Anterior cingulate cortex (tissue), 58 donors: ENCODE results near the gene CTNNBIP1.

Experiments used
- DNase-seq, 58 donors: peaks; one replicate each; lab custom pipeline; 2025; lab: John Stamatoyannopoulos, UW

CTNNBIP1 gene

DNA sequence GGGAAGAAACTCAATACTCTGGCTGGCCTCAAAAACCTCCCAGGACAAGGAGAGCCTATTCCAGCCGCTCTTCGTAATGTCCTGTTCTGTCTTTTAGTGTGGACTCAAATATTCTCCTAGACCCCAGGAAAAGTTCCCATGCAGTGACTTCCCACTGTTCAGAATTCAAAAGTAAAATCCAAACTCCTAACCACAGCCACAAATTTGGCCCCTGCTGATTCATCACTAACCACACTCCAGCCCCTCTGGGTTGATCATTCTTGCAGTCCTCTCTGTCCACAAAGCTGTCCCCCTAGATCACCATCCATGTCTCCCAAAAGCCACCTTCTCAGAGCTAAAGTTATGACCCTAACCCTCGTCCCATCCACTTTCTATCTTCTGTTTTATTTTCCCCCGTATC is 5.1 kb downstream of the CTNNBIP1 start:
- no peak for DNase-seq

DNA sequence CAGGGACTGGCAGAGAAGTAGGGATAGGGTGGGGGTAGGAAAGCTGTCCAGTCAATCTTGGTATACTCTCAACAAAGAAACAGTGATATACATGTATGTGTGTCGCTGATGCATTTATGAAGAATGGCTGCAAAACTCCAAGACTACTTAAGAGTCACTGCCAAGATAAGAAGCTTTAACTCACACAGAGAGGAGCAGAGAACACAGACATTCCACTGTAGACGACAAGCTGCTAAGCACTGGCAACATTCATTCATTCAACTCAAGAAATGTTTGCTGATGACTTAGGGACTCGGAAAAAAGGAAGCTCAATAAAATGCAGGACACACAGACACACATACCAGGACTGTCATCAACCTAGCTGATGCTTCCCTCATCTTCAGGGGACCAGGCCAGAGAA is 5.5 kb downstream of the CTNNBIP1 start:
- DNase-seq, result no peak

DNA sequence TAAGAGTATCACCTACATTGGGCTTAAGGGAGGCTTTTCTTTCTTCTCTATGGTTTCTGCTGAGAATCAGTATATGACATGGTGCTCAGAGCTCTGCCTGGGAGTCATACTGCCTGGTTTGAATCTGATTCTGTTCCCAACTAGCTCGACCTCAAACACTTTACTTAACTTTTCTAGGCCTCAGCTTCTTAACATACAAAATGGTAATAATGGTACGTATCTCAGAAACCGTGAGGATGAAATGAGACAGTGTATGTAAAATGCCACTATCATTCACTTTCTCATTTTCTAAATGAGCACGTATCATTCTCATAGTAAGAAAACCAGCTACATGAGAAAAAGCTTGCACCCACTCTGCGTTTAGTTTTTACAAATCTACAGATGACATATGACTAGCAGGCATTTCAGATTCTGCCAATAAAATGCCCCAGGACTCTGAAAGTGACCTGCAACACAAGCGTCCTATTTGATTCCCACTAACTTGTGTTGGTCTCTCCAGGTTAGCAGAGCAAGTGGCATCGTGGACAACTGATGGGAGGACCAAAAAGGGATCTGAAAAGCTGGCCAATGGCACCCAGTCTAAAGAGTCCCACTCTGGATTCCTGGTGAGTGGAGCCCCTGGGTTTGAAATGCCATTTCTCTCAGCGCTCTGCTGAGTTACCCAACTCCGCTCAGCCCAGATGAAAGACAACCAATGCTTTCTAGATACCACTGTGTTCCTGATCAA is 6.1 kb downstream of the CTNNBIP1 start:
- DNase-seq, result no peak

DNA sequence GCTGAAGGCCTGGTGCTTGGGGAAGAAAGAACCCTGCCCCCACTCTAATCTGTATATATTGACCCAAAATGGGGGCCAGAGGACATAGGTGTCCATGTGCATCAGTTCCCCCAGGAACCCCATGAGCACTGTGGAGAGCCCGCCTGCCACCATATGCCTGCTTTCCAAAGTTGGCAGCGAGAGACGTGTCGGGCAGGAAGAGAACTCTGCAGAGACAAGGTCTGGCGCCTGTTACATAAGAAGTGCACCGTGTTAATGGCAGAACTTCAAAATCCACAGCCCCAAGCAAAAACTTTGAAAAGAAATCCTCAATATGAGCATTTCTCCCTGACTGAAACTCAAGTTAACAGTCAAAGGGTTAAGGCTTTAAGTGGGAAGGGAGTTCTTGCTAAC is 8.0 kb downstream of the CTNNBIP1 start:
- peak in 19 of 58 donors; percentile 8 to 60 (median 36) for DNase-seq

DNA sequence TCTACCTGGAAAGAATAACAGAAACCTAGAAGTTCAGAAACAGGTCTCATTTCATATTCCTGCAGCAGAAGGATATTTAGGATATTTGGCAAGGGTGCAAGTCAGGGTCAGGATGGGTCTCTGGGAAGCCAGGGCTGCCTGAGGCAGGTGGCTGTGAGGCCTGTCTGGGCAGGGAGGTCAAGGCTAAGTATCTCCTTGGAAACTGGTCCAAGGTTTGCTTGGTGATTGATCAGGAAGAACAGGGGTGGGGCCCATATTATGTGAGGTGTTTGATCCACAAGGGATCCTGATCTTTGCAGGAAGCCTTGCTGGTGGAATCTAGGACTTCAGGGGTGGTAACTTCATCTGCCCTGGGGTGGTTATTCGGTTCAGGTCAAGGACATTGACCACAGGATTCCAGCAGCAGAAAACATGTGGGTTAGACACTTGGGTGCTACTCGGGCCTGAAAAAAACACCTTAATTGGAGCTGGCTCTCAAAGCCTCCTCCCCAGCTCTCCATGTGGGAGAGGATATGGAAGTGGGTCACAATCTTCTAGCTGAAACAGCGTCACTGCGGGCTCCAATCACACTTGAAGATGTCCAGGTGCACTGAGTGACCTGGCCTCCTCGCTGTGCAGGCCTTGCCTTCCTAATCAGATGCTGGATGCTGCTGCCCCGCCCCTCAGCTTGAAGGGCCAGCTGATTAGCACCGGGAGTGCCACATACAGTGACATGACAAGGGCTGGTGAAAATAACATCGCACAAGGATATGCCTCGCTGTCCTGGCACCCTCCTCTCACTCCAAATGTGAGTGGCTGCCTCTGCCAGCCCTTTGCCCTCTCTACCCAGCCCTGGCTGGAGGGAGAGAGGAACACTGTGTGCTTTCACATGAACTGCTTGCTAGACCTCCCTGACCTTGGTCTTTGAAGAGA is 8.7 kb downstream of the CTNNBIP1 start:
- peak in 5 of 58 donors; percentile 11 to 60 (median 42) for DNase-seq

DNA sequence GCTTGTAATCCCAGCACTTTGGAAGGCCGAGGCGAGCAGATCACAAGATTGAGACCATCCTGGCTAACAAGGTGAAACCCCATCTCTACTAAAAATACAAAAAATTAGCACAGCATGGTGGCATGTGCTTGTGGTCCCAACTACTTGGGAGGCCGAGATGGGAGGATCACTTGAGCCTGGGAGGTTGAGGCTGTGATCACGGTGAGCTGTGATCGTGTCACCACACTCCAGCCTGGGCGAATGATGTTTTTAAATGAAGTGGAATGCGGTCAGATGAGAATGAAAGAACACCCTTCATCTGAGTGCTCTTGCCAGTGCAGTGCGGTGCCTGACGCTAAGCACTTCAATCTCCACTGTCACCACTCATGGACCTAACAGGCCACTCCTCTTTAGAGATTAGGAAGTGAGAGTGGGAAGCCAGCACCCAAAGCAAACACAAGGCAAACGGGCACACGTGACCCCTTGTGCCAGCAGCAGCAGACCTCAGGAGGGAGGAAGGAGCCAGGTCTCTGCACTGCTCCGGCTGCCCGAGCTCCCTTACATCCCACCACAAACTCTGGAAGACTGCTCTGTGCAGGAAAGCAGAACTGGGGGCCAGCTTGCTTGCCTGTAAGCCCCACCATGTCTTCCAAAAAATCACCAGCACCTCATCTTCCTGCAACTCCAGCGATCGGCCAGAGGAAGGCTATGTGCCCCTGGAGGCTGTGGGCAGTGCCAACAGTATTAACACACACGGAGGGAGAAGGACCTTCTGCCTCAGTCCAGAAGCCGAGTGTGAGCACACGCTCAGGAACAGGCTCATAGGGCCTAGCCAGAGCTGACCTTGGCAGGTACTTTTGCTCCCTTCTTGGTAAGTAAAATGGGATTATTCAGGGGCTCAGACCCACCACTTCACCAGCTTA is 9.7 kb downstream of the CTNNBIP1 start:
- DNase-seq, result peak in 43 of 58 donors; percentile 15 to 74 (median 44)

DNA sequence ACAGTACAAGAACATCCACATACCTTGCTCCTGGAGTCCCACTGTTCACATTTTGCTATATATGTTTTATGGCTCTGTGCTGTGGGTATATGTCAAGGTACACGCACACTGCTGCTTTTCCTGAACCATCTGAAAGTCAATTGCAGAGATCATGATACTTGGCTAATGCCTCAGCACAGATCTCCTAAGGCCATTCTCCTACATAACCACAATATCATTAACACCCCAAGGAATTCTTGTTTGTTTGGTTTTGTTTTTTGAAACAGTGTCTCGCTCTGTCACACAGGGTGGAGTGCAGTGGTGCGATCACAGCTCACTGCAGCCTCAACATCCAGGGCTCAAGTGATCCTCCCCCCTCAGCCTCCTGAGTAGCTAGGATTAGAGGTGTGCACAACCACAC is 16.0 kb downstream of the CTNNBIP1 start:
- DNase-seq, result no peak

DNA sequence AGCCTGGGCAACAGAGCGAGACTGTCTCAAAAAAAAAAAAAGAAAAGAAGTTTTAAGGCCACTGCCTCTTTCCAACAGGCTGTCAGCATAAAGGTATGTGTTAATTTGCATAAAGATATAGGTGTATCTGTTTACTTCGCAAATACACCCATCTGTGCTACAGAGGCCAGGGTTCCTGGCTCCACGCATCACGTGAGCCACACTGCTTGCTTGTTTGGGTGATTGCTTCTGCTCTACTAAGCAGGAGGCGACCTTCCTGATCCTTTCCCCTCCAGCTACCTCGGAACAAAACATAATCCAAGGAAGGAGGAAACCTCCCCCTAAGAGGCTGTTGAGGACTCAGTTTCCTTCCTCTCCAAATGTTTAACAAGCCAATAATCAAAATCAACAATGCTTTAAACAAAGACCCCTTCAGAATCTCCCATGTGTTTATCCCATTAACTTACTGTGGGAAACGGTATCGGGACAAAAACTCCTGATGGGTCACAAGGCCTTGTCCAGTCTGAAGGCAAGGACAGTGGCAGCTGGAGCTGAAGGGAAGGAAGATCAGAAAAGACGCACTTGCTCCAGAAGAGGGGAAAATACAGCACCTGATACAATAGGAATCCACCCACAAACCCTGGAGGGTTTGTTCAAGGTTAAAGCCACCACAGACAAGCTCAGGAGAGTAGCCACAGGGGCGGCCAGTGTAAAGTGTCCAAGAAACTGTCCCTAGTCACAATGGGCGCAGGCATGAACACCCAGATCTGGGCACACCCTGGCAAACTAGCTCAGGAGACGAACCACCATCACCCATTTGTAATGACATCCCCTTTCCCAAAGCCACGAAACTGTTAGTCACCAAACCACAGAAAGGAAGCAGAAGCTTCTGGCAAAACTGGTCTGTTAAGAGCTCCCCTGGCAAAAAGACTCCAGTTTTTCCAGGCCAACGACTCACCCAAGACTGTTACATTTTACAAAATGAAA is 17.2 kb downstream of the CTNNBIP1 start:
- no peak for DNase-seq

DNA sequence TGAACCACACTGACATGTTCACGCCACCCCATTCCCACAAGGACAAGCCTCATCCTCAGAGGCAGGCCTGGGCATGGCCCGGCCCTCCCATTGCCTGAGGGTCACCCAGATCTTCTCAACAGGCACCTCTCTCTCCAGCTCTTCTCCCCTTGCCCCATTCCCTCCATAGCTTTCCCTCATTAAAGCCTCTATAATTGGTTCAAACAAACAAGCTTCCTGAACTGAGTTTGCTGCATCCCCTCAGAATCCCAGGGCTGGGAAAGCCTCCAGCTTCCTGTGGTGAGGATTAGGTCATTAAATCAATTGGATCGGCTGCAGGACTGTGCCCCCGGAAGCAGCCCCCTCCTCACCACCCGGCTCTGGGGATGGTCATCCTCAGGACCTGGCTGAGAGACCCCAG is 18.9 kb downstream of the CTNNBIP1 start:
- DNase-seq, result no peak

DNA sequence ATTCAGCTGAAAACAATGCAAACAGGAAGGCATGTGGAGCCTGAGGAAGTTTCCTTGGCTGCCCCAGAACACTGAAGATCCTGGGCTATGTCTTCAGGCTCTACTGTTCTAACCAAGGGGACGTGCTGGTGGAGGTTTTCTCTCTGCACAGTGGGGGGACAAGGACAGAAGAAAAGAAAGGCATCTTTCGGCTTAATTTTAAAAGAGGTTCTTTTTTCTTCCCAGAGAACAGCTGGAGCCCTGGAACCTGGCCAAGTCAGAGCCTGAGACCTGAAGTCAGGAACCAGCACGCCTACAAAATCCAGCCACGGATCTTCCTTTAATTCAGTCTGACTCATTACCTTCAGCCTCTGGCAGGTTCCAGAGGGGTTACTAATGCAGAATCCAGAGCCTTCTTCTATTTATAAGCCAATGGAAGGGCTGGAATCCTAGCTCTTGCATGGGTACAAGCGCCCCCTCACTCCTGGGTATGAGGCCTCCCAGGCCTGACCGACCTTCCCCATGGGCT is 19.8 kb downstream of the CTNNBIP1 start:
- peak in 2 of 58 donors; percentile 16 to 37 for DNase-seq

DNA sequence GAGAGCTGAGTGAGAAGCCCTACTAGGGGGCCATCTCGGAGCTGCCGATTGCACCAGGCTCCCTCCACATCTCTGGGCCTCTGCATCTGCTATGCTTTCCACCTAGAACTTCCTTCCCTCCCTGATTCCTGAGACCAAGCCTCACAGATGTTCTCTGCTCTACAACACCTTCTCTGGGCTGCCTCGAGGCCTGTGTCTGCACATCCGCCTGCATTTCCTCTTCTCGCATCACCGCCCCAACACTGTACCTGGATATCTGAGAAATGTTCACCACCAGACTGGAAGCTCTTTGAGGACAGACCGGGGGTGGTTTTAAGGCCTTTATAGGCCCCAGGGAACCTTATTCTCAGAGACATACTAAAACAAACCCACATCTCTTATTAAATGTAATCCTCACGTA is 20.7 kb downstream of the CTNNBIP1 start:
- no peak for DNase-seq

DNA sequence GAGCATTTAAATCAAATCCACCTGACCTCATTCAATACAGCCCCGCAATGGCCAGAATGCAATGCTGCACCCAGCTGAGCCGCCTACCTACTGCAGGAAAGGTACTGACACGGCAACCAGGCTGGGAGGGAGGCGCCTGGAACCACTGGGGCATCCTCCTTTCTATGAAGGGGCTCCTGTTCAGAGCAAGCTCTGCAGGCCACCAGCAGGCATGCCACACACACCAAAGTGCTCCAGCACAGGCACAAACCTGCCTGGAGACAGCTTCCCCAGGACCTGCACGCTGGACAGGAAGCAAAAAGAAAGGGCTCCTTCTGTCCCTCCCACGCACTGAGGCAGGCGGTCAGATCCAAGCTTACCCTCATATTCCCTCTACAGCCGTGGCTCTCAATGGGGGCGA is 21.2 kb downstream of the CTNNBIP1 start:
- no peak for DNase-seq

DNA sequence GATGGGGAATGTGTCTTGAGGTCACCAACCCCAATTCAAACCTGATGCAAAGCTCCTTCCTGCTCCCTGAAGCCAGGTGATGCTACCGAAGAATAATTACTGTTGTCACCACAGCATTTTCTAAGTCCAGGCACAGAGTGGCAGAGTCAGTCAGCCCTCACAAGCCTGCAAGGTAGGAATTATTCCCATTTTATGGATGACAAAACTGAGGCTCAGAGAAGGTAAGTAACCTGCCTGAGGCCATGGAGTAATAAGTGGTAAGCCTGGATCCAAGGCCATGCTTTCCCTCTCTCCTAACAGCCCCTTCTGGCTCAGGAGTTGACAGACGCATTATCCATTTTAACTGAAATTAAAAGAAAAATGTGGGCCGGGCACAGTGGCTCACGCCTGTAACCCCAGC is 23.0 kb downstream of the CTNNBIP1 start:
- no peak for DNase-seq

DNA sequence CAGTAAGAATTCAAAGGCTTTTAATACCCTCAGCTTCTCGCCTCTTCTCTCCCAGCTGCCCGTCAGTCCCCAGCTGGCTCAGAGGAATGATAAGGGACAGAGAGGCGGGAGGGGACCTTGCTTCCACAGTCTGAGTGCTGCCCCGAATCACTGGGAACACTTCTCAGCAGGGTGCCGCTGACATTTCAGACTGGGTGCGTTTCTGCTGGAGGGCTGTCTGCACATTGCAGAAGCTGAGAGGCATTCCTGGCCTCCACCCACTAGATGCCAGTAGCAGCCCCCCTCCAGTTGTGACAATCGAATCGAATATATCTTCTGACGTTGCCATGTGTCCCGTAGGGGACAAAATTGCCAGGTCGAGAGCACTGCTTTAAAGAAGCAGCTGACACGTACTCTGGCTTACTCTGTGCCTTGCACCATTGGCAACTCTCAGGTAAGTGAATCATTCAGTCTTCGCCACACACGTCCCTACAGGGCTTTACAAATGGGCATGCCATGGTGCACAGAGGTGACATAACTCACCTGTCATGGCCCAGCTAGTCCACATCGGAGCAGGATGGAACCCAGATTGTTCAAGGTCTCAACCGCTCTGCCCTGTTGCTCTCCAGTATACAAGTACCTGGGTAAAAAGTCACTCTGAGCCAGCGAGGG is 23.9 kb downstream of the CTNNBIP1 start:
- no peak for DNase-seq

DNA sequence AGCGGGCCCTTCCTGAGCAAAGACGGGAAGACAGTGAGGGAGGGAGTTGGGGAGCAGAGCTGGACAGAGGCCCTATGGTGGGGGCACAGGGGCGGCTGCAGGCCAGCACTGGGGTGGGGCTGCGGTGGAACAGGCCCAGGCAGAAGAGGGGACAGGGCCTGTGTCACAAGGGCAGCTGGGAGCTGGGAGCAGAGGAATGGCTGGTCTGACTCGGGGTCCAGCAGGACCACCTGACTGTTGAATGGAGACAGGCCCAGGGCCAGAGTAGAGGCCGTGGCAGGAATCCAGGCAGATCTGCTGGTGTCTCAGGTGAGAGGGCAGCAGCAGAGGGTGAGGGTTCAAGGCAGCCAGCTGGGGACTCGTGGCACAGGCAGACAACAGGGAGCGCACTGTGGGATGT is 25.3 kb downstream of the CTNNBIP1 start:
- DNase-seq, result no peak

DNA sequence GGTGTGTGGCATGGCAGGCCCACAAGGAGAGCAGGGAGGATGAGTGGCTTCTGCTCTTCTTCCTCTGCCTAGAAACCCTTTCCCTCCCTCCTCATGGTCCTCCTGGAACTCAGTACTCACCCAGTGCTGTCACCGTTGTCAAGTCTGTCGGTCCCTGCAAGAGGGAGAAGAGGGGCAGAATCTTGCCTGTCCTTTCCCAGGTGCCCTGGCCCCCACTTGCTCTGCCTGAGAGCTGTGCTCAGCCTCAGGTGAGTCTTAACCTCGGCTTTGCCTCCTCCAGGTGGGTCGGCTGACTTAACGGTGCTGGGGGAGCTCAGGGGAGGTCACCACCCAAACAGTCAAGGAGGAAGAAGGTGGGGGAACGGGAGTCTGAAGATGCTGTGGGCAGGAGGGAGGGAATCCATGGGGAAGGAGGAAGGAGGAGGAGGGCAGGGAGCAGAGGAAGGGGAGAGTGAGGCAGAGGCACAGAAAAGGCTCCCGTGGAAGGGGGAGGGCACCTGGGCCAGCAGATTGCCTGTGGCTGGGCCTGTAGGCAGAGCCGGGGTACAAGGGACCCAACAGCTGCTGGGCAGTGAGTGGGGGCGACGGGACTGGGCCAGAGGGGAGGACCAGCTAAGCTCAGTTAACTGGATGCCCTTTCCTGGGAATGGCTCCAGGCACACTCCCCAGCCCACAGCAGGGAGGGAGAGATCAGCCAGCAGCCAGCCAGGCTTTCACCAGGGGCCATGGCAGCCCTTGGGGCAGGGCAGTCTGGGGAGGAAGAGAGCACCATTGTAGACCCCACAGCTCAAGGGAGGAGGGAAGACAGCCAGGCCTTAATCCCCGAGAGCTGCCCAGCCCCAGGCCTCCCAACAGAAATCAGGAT is 26.3 kb downstream of the CTNNBIP1 start:
- peak in 32 of 58 donors; percentile 15 to 74 (median 38) for DNase-seq

DNA sequence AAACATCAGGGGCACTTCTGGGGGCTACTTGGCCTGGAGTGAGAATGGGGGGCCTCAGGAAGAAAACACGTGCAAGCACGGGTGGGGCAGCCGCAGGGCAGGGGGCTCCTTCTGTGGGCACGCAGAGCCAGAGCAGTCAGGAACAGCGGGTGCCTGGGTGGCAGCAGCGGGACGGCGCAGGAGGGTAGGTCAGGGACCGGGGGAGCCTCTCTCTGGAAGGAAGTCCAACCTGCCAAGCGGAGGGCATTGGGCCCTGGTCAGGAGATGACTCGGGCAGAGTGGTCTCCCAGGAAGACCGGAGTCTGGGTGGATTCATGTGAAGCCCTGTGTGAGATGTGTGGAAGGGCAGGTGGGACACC is 27.1 kb downstream of the CTNNBIP1 start:
- DNase-seq, result no peak
